HUES6 (cell line): ENCODE results near the gene GLS.
A peak's percentile ranks its signal among the peaks of the same experiment; 100 is the strongest.
"Not testable (repeated sequence)": the region's sequence is repeated elsewhere in the genome, so short reads cannot be mapped to it uniquely, and the experiment has no call there.

Experiments
- H3K27ac ChIP-seq: 2 replicates; pipeline ENCODE4 v1.7.0; 2013; ENCODE audit warnings: low read depth, mild to moderate bottlenecking, low read length, inconsistent platforms
- H3K27me3 ChIP-seq: 2 replicates; pipeline ENCODE4 v1.6.1; 2013; ENCODE audit warnings: low read length; ENCODE audit not compliant: control insufficient read depth, insufficient read depth
- H3K36me3 ChIP-seq: 2 replicates; pipeline ENCODE4 v1.6.1; 2013; ENCODE audit warnings: low read length; ENCODE audit not compliant: control insufficient read depth, insufficient read depth
- H3K4me1 ChIP-seq: 2 replicates; pipeline ENCODE4 v1.6.1; 2013; ENCODE audit warnings: low read length; ENCODE audit not compliant: control insufficient read depth, insufficient read depth
- H3K4me3 ChIP-seq: 2 replicates; pipeline ENCODE4 v1.5.1; 2013; ENCODE audit warnings: low read depth, low read length
- H3K9ac ChIP-seq: one replicate; pipeline ENCODE4 v1.6.1; 2013; ENCODE audit warnings: mild to moderate bottlenecking, low read length
- H3K9me3 ChIP-seq: 2 replicates; pipeline ENCODE4 v1.6.1; 2013; ENCODE audit warnings: low read depth, low read length; ENCODE audit not compliant: control insufficient read depth, insufficient read depth

Gene GLS

GRCh38 chr2:190856985-190857384, 23.6 kb upstream of the GLS start:
- Histone ChIP-seq H3K4me1 (peaks cover 38% of the 10 kb centered on the region), H3K27me3 (no peaks in the 10 kb centered on the region), H3K27ac (no peak overlapping the region), H3K9ac (no peak overlapping the region), H3K9me3 (no peaks in the 10 kb centered on the region; the same call in 1 of the 2 replicates), H3K36me3 (no peaks in the 10 kb centered on the region), H3K4me3 (no peak overlapping the region)

DNA sequence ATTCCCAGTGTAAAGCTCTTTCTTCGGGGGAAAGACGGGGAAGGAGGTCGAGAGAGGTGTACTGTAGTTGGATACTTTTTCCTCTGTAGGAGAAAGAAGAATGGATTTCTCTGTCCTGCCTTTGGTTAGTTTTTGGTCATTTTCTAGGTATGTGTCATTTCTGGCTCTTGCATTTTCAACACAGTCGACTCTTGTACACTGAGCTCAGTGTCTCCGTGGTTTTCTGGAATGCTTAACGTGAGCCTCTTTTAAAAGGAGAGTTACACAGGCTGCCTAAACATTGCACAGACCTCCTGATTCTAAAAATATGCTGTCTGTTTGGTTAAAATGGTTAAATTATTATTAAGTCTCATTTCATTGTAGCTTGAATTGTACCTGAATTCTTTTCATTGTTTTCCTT, 21.8 kb upstream of the GLS start:
- no peaks in the 10 kb centered on the region; the same call in 1 of the 2 replicates for H3K9me3 ChIP-seq
- H3K4me1 ChIP-seq: peaks cover 39% of the 10 kb centered on the region
- H3K36me3 ChIP-seq: no peaks in the 10 kb centered on the region
- H3K9ac ChIP-seq: no peak overlapping the region
- H3K4me3 ChIP-seq: no peak overlapping the region
- H3K27me3 ChIP-seq: no peaks in the 10 kb centered on the region
- no peak overlapping the region for H3K27ac ChIP-seq

GRCh38 chr2:190859347-190860297, 21.0 kb upstream of the GLS start:
- Histone ChIP-seq H3K36me3 (no peaks in the 10 kb centered on the region), H3K27ac (peak overlapping the region; percentile 74; the same call in 1 of the 2 replicates), H3K9me3 (no peaks in the 10 kb centered on the region; the same call in 1 of the 2 replicates), H3K27me3 (no peaks in the 10 kb centered on the region), H3K9ac (peak overlapping the region; percentile 42), H3K4me3 (0 out of 2 replicates have a peak overlapping the region, but pooled peaks have one; percentile 14), H3K4me1 (peaks cover 37% of the 10 kb centered on the region)

- H3K36me3 ChIP-seq: no peaks in the 10 kb centered on the region
- peak overlapping the region; percentile 74 for H3K27ac ChIP-seq
- no peaks in the 10 kb centered on the region; the same call in 1 of the 2 replicates for H3K9me3 ChIP-seq
- no peaks in the 10 kb centered on the region for H3K27me3 ChIP-seq
- peak overlapping the region; percentile 14; the same call in 1 of the 2 replicates for H3K4me3 ChIP-seq
- H3K4me1 ChIP-seq: peaks cover 37% of the 10 kb centered on the region
- H3K9ac ChIP-seq: peak overlapping the region; percentile 49
Measured at GRCh38 chr2:190860985-190861680, 19.5 kb upstream of the GLS start.

DNA sequence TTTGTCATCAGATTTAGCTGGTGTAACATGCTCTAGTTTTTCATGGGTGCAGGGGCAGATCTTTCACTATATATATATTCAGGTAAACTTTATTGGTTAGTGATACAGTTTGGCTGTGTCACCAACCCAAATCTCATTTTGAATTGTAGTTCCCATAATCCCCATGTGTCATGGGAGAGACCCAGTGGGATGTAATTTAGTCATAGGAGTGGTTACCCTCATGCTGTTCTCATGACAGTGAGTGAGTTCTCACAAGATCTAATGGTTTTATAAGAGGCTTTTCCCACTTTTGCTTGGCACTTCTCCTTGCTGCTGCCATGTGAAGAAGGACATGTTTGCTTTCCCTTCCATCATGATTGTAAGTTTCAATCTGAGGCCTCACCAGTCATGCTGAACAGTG, 18.5 kb upstream of the GLS start:
- H3K9ac ChIP-seq, H3K9me3 ChIP-seq, H3K4me3 ChIP-seq, H3K27me3 ChIP-seq, H3K36me3 ChIP-seq: not testable (repeated sequence)
- H3K27ac ChIP-seq: peak overlapping the region; percentile 74; the same call in 1 of the 2 replicates
- peaks cover 36% of the 10 kb centered on the region for H3K4me1 ChIP-seq

GRCh38 chr2:190862571-190862991, 18.0 kb upstream of the GLS start:
- Histone ChIP-seq H3K9me3 (peaks cover 6% of the 10 kb centered on the region), H3K36me3 (no peaks in the 10 kb centered on the region), H3K27ac (no peak overlapping the region), H3K27me3 (no peaks in the 10 kb centered on the region), H3K4me1 (peaks cover 34% of the 10 kb centered on the region), H3K9ac (no peak overlapping the region), H3K4me3 (no peak overlapping the region)

GRCh38 chr2:190863946-190864345, 16.7 kb upstream of the GLS start:
- Histone ChIP-seq H3K9me3 (peaks cover 19% of the 10 kb centered on the region), H3K4me1 (peaks cover 31% of the 10 kb centered on the region), H3K27ac (no peak overlapping the region), H3K36me3 (no peaks in the 10 kb centered on the region), H3K27me3 (no peaks in the 10 kb centered on the region), H3K4me3 (no peak overlapping the region), H3K9ac (no peak overlapping the region)

DNA sequence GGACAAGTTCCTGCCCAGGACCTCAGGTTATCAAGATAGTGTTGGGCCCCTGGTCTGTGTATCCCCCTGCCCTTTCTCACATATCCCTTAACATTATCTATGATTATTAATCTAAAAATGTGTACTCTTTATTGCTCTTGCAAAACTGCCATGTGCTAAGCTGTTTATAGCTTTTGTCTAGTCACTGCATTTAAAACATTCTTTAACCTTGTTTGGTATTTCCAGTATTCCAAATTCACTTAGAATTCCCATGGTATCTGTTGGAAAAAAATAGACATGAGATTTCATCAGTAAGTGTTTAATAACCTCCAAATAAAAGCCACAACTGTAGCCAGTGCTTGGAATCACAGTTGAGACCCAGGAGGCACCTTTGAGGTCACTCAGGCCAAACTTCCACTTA, 16.2 kb upstream of the GLS start:
- Histone ChIP-seq H3K4me3 (no peak overlapping the region), H3K27ac (no peak overlapping the region), H3K27me3 (no peaks in the 10 kb centered on the region), H3K9me3 (peaks cover 22% of the 10 kb centered on the region), H3K9ac (no peak overlapping the region), H3K36me3 (no peaks in the 10 kb centered on the region), H3K4me1 (peaks cover 29% of the 10 kb centered on the region)

GRCh38 chr2:190867212-190867611, 13.4 kb upstream of the GLS start:
- peaks cover 26% of the 10 kb centered on the region for H3K9me3 ChIP-seq
- peaks cover 19% of the 10 kb centered on the region for H3K4me1 ChIP-seq
- no peaks in the 10 kb centered on the region for H3K36me3 ChIP-seq
- H3K27ac ChIP-seq: no peak overlapping the region
- no peak overlapping the region for H3K9ac ChIP-seq
- H3K27me3 ChIP-seq: no peaks in the 10 kb centered on the region
- no peak overlapping the region for H3K4me3 ChIP-seq

- no peaks in the 10 kb centered on the region for H3K27me3 ChIP-seq
Measured at GRCh38 chr2:190867832-190868231, 12.8 kb upstream of the GLS start.

GRCh38 chr2:190869721-190870120, 10.9 kb upstream of the GLS start:
- H3K9me3 ChIP-seq: peaks cover 31% of the 10 kb centered on the region
- no peaks in the 10 kb centered on the region for H3K27me3 ChIP-seq

More at GRCh38 chr2:190867832-190868231, 12.8 kb upstream of the GLS start:
- Histone ChIP-seq H3K27ac (no peak overlapping the region), H3K36me3 (no peaks in the 10 kb centered on the region), H3K9me3 (peaks cover 31% of the 10 kb centered on the region), H3K4me3 (no peak overlapping the region), H3K4me1 (peaks cover 19% of the 10 kb centered on the region), H3K9ac (no peak overlapping the region)

More at GRCh38 chr2:190869721-190870120, 10.9 kb upstream of the GLS start:
- H3K27ac ChIP-seq: peak overlapping the region; percentile 86
- H3K4me1 ChIP-seq: peaks cover 19% of the 10 kb centered on the region
- no peaks in the 10 kb centered on the region for H3K36me3 ChIP-seq
- H3K9ac ChIP-seq: no peak overlapping the region
- 0 out of 2 replicates have a peak overlapping the region, but pooled peaks have one; percentile 17 for H3K4me3 ChIP-seq
